WTC11 (cell line): ENCODE results near the gene HTR3B. TPM values are rescaled to one million over a fixed set of nuclear protein-coding genes. Genes with fewer than 3 reads are reported as not detected.
"Not testable (repeated sequence)": the region's sequence is repeated elsewhere in the genome, so short reads cannot be mapped to it uniquely, and the experiment has no call there.

Experiments
- ATAC-seq: fragments of 200-7000 bp; cut with Tn5 transposase; 2 replicates; pipeline ENCODE4 v1.10.0; 2021; ENCODE audit warnings: mild to moderate bottlenecking, moderate library complexity
- CTCF ChIA-PET: fragments of 300-600 bp; sonication (Branson Sonifier 250); formaldehyde crosslinking; loops from one replicate; lab custom pipeline; 2021; ENCODE audit warnings: antibody characterized with exemption; lab: Charles Lee
- POLR2A ChIA-PET: fragments of 350-600 bp; sonication (Branson Sonifier 250); formaldehyde crosslinking; loops from one replicate; lab custom pipeline; 2021; ENCODE audit warnings: antibody characterized with exemption; lab: Charles Lee
- DNase-seq: peaks from one replicate; pipeline ENCODE4 v3.0.0; 2021; ENCODE audit warnings: low spot score
- H3K27ac Mint-ChIP-seq: 2 replicates; pipeline ENCODE4 v1.8.0; 2021; ENCODE audit warnings: mixed read lengths
- H3K27me3 Mint-ChIP-seq: 2 replicates; pipeline ENCODE4 v1.8.0; 2021; ENCODE audit warnings: low read depth, mild to moderate bottlenecking, moderate library complexity, mixed read lengths
- H3K36me3 Mint-ChIP-seq: 2 replicates; pipeline ENCODE4 v1.8.0; 2021; ENCODE audit warnings: mixed read lengths
- H3K4me1 Mint-ChIP-seq: 2 replicates; pipeline ENCODE4 v1.8.0; 2022; ENCODE audit warnings: mixed read lengths
- H3K4me3 Mint-ChIP-seq: 2 replicates; pipeline ENCODE4 v1.8.0; 2021; ENCODE audit warnings: mild to moderate bottlenecking, moderate library complexity, mixed read lengths
- H3K9me3 Mint-ChIP-seq: 2 replicates; pipeline ENCODE4 v1.8.0; 2021; ENCODE audit warnings: mixed read lengths
- ARID4B ChIP-seq: sonication (generic); formaldehyde crosslinking; IDR thresholded peaks from 2 replicates; pipeline ENCODE4 v1.8.0; 2023; ENCODE audit warnings: missing genetic modification reagents, mild to moderate bottlenecking, borderline replicate concordance
- ATF2 ChIP-seq: sonication (generic); formaldehyde crosslinking; IDR thresholded peaks from 2 replicates; pipeline ENCODE4 v1.8.1; 2022; ENCODE audit warnings: low read depth, missing genetic modification reagents, borderline replicate concordance
- CREB1 ChIP-seq: sonication (generic); formaldehyde crosslinking; IDR thresholded peaks from 2 replicates; pipeline ENCODE4 v1.8.0; 2023; ENCODE audit warnings: mild to moderate bottlenecking, missing genetic modification reagents
- JUN ChIP-seq: sonication (generic); formaldehyde crosslinking; IDR thresholded peaks from 2 replicates; pipeline ENCODE4 v1.8.0; 2023; ENCODE audit warnings: mild to moderate bottlenecking, missing genetic modification reagents
- KAT7 ChIP-seq: sonication (generic); formaldehyde crosslinking; IDR thresholded peaks from 2 replicates; pipeline ENCODE4 v1.8.1; 2023; ENCODE audit warnings: missing genetic modification reagents, mild to moderate bottlenecking, borderline replicate concordance
- MXD4 ChIP-seq: fragments of 250-450 bp; sonication (Bioruptor Pico); IDR thresholded peaks from 2 replicates; pipeline ENCODE4 v1.8.0; 2021; ENCODE audit warnings: mild to moderate bottlenecking, moderate library complexity, borderline replicate concordance
- NFE2L1 ChIP-seq: sonication (generic); formaldehyde crosslinking; IDR thresholded peaks from 2 replicates; pipeline ENCODE4 v1.8.1; 2023; ENCODE audit warnings: missing genetic modification reagents
- ZNF317 ChIP-seq: sonication (generic); formaldehyde crosslinking; IDR thresholded peaks from 2 replicates; pipeline ENCODE4 v1.8.1; 2023; ENCODE audit warnings: low read depth, mild to moderate bottlenecking, moderate library complexity, missing genetic modification reagents, borderline replicate concordance
- total RNA-seq: library from RNA; stranded (reverse); gene quantifications from 3 replicates; pipeline ENCODE4 v1.2.3, GENCODE V29; 2021
- TF ChIP-seq, protein P1 (sequence below): sonication (generic); formaldehyde crosslinking; IDR thresholded peaks from 2 replicates; pipeline ENCODE4 v1.8.1; 2022; ENCODE audit warnings: mild to moderate bottlenecking, missing genetic modification reagents, moderate library complexity, borderline replicate concordance
- TF ChIP-seq, protein P2 (sequence below): sonication (generic); formaldehyde crosslinking; IDR thresholded peaks from 2 replicates; pipeline ENCODE4 v1.8.1; 2022; ENCODE audit warnings: missing genetic modification reagents, borderline replicate concordance
- TF ChIP-seq, protein P3 (sequence below): sonication (generic); formaldehyde crosslinking; IDR thresholded peaks from 2 replicates; pipeline ENCODE4 v1.8.0; 2022; ENCODE audit warnings: mild to moderate bottlenecking, missing genetic modification reagents

The HTR3B gene
- total RNA-seq, 1 experiment from 2014 or later = not detected

DNA sequence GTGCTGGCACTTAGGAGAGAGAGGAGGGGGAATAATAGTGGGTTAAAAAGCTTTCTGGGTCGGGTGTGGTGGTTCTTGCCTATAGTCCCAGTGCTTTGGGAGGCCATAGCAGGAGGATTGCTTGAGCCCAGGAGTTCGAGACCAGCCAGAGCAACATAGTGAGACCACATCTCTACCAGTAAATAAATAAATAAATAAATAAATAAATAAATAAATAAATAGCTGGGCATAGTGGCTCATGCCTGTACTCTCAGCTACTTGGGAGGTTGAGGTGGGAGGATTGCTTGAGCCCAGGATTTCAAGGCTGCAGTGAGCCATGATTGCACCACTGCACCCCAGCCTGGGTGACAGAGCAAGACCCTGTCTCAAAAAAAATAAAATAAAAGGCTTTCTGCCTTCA is 41.6 kb downstream of the HTR3B start:
- ATAC-seq, H3K36me3 Mint-ChIP-seq, POLR2A ChIA-PET, H3K9me3 Mint-ChIP-seq, H3K27me3 Mint-ChIP-seq, DNase-seq, H3K27ac Mint-ChIP-seq, H3K4me3 Mint-ChIP-seq: not testable (repeated sequence)
- H3K4me1 Mint-ChIP-seq = peaks cover 25% of the 10 kb centered on the region
- CTCF ChIA-PET = interaction anchor here (1.1 to 1.8 kb wide), 2 partner anchors 40 to 50 kb away, joined by 6 to 27 read pairs; no protein-coding TSS in a partner anchor

DNA sequence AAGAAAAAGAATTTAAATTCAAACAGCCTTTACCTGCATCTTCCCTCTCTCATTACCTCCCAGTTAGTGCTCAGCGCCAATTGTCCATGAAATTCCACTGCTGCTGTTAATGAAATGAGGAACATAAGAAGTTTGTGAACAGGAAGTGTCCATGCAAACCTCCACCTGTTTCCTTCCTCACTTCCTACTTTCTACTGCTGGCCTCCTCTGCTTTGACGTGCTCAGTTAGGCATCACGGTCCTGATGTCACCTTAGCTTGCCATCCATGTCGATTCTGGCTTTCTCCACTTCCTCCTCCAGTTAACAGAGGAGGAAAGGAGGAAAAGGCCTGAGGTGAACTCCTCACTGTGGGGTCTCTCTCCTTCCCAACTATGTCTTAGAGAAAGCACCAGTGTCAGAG is 43.4 kb downstream of the HTR3B start:
- TF ChIP-seq ARID4B (CRISPR knock-in tag) (no peak), ZNF317 (no peak), ATF2 (CRISPR knock-in tag) (no peak), CREB1 (CRISPR knock-in tag) (no peak), MXD4 (CRISPR knock-in tag) (no peak)
- TF ChIP-seq, protein P1, sequence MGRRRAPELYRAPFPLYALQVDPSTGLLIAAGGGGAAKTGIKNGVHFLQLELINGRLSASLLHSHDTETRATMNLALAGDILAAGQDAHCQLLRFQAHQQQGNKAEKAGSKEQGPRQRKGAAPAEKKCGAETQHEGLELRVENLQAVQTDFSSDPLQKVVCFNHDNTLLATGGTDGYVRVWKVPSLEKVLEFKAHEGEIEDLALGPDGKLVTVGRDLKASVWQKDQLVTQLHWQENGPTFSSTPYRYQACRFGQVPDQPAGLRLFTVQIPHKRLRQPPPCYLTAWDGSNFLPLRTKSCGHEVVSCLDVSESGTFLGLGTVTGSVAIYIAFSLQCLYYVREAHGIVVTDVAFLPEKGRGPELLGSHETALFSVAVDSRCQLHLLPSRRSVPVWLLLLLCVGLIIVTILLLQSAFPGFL (CRISPR knock-in tag) = no peak
- TF ChIP-seq, protein P2, sequence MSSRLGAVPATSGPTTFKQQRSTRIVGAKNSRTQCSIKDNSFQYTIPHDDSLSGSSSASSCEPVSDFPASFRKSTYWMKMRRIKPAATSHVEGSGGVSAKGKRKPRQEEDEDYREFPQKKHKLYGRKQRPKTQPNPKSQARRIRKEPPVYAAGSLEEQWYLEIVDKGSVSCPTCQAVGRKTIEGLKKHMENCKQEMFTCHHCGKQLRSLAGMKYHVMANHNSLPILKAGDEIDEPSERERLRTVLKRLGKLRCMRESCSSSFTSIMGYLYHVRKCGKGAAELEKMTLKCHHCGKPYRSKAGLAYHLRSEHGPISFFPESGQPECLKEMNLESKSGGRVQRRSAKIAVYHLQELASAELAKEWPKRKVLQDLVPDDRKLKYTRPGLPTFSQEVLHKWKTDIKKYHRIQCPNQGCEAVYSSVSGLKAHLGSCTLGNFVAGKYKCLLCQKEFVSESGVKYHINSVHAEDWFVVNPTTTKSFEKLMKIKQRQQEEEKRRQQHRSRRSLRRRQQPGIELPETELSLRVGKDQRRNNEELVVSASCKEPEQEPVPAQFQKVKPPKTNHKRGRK (CRISPR knock-in tag) = no peak
- TF ChIP-seq, protein P3, sequence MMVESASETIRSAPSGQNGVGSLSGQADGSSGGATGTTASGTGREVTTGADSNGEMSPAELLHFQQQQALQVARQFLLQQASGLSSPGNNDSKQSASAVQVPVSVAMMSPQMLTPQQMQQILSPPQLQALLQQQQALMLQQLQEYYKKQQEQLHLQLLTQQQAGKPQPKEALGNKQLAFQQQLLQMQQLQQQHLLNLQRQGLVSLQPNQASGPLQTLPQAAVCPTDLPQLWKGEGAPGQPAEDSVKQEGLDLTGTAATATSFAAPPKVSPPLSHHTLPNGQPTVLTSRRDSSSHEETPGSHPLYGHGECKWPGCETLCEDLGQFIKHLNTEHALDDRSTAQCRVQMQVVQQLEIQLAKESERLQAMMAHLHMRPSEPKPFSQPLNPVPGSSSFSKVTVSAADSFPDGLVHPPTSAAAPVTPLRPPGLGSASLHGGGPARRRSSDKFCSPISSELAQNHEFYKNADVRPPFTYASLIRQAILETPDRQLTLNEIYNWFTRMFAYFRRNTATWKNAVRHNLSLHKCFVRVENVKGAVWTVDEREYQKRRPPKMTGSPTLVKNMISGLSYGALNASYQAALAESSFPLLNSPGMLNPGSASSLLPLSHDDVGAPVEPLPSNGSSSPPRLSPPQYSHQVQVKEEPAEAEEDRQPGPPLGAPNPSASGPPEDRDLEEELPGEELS = no peak
- TF ChIP-seq, all 79 proteins: peak for 0
- Mint-ChIP-seq H3K27ac (no peak overlapping the region), H3K4me3 (no peak overlapping the region), H3K4me1 (peaks cover 40% of the 10 kb centered on the region), H3K27me3 (0 out of 2 replicates have a peak, but pooled peaks cover 3% of the 10 kb centered on the region), H3K36me3 (no peaks in the 10 kb centered on the region), H3K9me3 (no peaks in the 10 kb centered on the region)
- DNase-seq (no peak), ATAC-seq (no peak)
- POLR2A ChIA-PET = interaction anchor here (0.7 kb wide), 1 partner anchor 63 kb away, joined by 3 read pairs; no protein-coding TSS in a partner anchor
- CTCF ChIA-PET = interaction anchor here (2.0 kb wide), 1 partner anchor 52 kb away, joined by 6 read pairs; no protein-coding TSS in a partner anchor

DNA sequence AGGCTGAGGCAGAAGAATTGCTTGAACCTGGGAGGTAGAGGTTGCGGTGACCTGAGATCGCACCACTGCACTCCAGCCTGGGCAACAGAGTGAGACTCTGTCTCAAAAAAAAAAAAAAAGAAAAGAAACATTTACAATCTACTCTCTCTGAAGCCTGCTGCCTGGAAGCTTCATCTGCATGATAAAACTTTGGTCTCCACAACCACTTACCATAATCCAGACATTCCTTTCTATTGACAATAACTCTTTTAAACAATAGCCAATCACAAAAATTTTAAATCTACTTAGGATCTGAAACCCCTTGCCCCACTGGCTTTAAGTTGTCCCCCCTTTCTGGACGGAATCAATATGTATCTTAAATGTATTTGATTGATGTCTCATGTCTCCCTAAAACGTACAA is 45.3 kb downstream of the HTR3B start:
- no peak for TF ChIP-seq JUN
- no peak for TF ChIP-seq NFE2L1
- TF ChIP-seq KAT7 = no peak
- no peak for TF ChIP-seq ZNF317
- TF ChIP-seq, all 79 proteins: peak for 0
- Mint-ChIP-seq H3K9me3 (no peaks in the 10 kb centered on the region), H3K36me3 (no peaks in the 10 kb centered on the region), H3K4me3 (no peak overlapping the region), H3K27me3 (0 out of 2 replicates have a peak, but pooled peaks cover 3% of the 10 kb centered on the region), H3K4me1 (peaks cover 49% of the 10 kb centered on the region), H3K27ac (no peak overlapping the region)
- ATAC-seq (no peak), DNase-seq (no peak)
- CTCF ChIA-PET = interaction anchor here (0.9 to 1.4 kb wide), 5 partner anchors 43 to 154 kb away, joined by 3 to 6 read pairs (median 3); no protein-coding TSS in a partner anchor
- POLR2A ChIA-PET = no interaction called here
